HCT116 (cell line): ENCODE measurements around the gene ITLN1.

Experiments
- CTCF ChIP-seq, 3 experiments: fragments of 200-600 bp in 1 of 3; sonication (generic) in 1 of 3; IDR thresholded peaks in 2 of 3; conservative IDR thresholded peaks in 1 of 3; 2 replicates each; pipeline ENCODE4 v1.5.1; 2012 to 2017; ENCODE audit warnings: low read depth in 2 of 3, low read length in 2 of 3, antibody characterized with exemption in 1 of 3, borderline replicate concordance in 1 of 3, control low read depth in 1 of 3, mild to moderate bottlenecking in 1 of 3, mixed read lengths in 1 of 3, mixed run types in 1 of 3, moderate library complexity in 1 of 3; ENCODE audit not compliant: insufficient read depth in 1 of 3
- EZH2phosphoT487 ChIP-seq: fragments of 200-600 bp; IDR thresholded peaks from 2 replicates; pipeline ENCODE4 v1.6.1; 2018; ENCODE audit warnings: antibody characterized with exemption, borderline replicate concordance

- no peak for TF ChIP-seq CTCF (IDR thresholded peaks at IDR 0.05 in 2 of 3, conservative IDR thresholded peaks at IDR 0.05 in 1 of 3; ENCODE audit: borderline replicate concordance in 1 of 3, insufficient read depth in 1 of 3, low read depth in 2 of 3, low read length in 2 of 3)
- no peak for TF ChIP-seq EZH2phosphoT487
These were observed 18.2 kb downstream of the ITLN1 start for GRCh38 chr1:160866695-160867260.
